RCC 7860 (cell line): ENCODE results near the gene SHROOM1.
A peak's percentile ranks its signal among the peaks of the same experiment; 100 is the strongest.
"Not testable (repeated sequence)": the region's sequence is repeated elsewhere in the genome, so short reads cannot be mapped to it uniquely, and the experiment has no call there.

ENCODE experiments used
- DNase-seq: peaks from one replicate; pipeline ENCODE4 v3.0.0-alpha.2; 2015; ENCODE audit warnings: low spot score
- FAIRE-seq: peaks from 2 replicates; lab custom pipeline; 2012; peaks lifted over from hg19 to GRCh38; lab: Jason Lieb, UNC

The SHROOM1 gene, protein sequence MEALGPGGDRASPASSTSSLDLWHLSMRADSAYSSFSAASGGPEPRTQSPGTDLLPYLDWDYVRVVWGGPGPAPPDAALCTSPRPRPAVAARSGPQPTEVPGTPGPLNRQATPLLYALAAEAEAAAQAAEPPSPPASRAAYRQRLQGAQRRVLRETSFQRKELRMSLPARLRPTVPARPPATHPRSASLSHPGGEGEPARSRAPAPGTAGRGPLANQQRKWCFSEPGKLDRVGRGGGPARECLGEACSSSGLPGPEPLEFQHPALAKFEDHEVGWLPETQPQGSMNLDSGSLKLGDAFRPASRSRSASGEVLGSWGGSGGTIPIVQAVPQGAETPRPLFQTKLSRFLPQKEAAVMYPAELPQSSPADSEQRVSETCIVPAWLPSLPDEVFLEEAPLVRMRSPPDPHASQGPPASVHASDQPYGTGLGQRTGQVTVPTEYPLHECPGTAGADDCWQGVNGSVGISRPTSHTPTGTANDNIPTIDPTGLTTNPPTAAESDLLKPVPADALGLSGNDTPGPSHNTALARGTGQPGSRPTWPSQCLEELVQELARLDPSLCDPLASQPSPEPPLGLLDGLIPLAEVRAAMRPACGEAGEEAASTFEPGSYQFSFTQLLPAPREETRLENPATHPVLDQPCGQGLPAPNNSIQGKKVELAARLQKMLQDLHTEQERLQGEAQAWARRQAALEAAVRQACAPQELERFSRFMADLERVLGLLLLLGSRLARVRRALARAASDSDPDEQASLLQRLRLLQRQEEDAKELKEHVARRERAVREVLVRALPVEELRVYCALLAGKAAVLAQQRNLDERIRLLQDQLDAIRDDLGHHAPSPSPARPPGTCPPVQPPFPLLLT

DNA sequence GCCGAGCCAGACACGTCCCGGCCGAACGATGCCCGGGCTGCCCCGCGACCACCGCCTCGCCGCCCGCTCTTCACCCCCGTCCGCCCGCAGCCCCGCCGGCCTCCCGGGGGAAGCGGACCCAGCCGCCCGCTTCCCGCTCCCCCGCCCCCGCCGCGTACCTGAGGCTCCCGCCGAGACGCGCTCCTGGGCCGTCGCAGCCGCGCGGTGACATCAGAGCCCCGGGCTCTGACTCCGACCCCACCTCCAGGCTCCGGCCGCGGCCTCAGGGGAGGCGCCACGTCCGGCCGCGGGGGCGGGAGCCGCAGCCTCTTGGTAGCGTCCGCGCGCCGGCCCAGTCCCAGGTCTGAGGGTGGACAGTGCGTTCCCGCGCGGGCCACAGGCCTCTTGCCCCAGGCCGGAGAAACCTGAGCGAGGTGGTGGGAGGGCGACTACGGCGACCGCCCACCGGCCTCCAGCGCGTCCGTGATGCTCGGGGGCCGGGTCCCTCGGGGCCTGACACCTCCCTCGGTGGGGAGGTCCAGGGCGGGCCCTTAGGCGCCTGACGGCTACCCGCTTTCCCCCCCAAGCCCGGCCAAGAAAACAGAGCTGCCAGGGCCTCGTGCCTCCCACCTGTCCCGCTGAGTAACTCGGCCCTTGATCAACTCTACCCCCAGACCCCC is at the start of gene SHROOM1:
SHROOM1 (minus strand) TSS at position 212 of the 659 bp plus-strand sequence. CDS start 4,507 bp downstream, outside the sequence.
- DNase-seq = peak; percentile 35
- FAIRE-seq = no peak

DNA sequence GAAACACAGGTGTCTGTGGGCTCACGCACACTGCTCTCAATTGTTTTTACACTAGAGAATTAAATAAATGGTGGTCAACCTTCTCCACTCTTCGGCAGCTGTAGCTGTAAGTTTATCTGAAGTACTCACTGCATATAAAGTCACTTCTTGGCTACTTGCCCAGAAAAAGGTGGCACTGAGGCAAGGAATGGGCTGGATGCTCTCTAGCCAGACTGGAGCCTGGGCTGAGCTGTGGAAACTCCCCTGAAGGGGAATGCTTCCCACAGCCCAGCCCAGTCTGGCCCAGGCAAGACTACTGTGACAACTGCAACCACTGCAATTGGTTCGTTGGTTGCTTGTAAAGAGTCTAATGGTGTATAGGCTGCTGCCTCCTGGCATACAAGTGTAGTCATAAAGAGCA is 47.5 kb upstream of the SHROOM1 start:
- FAIRE-seq (no peak), DNase-seq (peak; percentile 74)

DNA sequence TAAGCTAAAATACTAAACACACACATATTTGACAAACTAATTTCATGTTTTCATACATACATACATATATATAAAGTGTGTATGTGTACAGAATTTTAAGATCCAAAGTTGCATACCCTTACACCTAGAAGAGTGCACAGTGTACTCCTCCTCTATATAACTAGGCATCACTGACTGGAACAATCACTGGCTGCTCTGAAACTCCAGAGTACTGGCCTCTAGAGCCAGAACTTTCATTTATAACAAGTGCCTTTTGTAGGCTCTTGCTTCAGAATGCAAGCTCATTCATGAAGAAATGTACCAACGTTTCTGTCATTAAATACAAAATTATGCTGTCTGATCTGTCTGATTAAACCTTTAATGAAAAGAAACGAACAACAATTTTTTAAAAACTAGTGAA is 47.0 kb upstream of the SHROOM1 start:
- no peak for FAIRE-seq
- no peak for DNase-seq

DNA sequence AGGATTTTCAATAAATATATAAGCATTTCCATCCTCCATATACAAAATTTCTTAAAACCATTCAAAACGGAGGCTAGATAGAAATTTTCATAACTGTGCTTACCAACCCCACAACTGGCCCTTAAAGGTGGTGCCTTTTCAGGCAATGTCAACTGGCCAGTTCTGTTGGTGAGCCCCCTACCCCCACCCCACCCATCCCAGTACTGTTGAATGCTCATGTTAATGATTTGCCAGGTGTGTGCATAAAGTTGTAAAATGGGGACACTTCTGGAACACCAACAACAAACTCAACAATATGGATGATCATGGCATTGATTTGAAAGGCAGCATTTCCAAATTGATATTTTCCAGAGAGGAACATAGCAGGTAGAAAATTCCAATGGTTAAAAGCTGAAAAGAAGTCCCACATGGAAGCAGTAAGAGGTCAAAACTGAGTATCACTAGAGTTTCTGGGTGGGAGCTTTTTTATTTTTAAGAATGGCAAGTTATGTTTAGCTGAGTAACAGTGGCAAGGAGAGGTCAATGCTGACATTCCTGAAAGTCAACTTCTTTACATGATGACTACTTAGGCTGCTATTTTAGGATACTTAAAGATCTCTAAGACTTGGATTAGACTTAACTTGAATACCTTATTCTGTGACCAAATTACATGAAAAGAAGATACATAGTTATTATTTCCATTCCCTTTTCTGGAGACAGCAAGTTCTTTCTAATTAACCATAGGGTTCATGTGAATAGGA is 45.7 kb upstream of the SHROOM1 start:
- DNase-seq (no peak), FAIRE-seq (no peak)

DNA sequence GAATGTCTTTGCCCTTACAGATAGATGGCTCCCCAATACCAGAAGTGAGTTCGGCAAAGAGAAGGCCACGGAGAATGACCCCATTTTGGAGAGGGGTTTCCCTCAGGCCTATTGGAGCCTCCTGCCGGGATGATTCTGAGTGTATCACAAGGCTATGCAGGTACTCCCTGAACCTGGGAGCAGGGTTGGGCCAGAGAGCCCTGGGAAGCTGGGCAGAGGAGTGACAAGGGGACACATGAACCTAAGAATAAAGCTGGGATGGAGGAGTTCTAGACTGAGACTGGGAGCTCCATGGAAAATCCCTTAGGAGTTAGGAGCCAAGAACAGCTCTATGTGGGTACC is 43.5 kb upstream of the SHROOM1 start:
- FAIRE-seq = no peak

DNA sequence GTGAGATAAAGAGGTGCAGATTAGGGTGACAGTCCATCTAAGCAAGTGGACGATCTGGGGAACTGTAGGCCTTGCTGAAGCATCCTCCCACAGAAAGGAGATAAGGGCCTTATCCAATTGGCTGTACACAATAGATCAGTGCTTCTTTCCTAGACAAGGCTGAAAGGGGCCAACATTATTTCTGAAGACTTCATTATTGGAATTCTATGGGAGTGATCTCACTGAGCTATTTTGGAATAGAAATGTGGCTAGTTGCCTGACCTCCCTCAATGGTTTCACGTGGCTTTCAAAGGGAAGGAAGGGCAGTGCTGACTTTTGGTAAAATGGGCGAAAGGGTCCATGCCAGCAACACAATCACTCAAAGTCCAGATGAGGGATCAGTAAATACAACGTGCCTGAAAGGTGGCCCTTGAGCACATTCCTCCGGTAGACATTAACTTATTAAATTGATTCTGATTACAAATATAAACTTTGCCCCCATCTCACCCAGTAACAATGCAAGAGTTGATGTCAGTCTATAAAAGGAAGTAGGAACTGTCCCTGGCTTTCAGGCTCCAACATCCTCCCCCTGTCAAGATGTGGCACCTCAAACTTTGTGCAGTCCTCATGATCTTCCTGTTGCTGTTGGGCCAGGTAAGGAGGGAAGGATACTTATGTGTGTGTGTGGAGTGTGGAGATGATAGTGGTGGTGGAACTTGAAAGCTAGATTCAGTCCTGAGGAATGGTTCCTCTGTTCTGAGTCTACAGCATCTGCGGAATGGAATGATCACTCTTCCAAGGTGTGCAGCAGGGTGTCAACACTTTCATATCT is 42.9 kb upstream of the SHROOM1 start, which contains the start of gene LEAP2:
LEAP2 (plus strand) TSS at position 550 of the 811 bp plus-strand sequence; CDS start at position 577, 27 bp downstream.
- no peak for FAIRE-seq

More for the DNA sequence above, 43.5 kb upstream of the SHROOM1 start:
- no peak for DNase-seq

DNA sequence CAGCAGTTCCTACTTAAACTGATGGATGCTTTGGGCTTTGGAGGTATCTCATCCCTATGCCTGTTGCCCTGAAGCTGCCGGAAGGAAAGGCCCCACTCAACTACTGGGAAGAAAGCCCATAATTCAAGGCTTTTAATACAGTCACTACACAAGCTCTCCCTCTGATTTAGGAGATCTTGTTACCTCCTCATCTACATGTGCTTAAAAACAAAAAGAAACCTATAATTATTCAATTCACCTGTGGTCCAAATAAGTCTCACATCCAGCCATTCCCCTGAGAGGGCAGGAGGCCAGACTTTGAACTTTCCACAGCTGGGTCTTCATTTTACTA is 42.3 kb upstream of the SHROOM1 start:
- no peak for FAIRE-seq
- no peak for DNase-seq

More for the DNA sequence above, 42.9 kb upstream of the SHROOM1 start, which contains the start of gene LEAP2:
- no peak for DNase-seq

DNA sequence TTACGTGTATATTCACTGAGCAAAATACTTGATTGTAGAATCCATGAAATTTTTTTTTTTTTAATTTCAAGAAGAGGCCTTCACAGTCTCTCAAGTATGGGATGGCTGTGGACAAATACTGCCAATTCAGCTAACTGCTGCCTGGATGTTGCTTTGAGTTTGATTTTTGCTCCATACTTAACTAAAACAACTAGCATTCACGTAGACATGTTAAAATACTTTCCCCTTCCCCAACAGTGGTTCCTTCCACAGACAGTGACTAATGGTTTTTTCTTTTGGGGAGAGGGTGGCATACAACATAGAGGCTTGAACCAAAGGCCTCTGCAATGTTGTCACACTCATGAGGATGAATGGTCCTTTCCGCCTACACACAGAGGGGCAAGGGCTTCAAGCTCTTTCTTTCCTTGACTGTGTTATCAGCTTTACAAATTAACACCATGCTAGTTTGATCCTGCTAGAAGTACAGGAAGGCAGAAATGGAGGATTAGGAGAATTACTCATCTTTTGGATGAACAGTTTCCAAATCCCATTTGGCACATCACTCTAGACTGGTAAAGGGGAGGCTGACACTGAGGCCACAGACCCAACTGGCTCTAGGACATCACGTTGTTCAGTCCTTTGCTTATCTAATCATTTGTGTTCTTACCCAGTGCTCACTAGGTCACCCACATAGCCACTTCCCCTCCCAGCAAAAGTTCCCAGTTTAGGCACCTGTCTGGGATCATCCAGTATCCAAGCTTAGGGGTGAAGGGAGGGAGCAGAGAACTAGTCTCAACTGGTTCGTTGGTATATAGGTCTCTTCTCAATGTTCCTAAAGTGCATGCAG is 41.2 kb upstream of the SHROOM1 start:
- FAIRE-seq (no peak), DNase-seq (no peak)

DNA sequence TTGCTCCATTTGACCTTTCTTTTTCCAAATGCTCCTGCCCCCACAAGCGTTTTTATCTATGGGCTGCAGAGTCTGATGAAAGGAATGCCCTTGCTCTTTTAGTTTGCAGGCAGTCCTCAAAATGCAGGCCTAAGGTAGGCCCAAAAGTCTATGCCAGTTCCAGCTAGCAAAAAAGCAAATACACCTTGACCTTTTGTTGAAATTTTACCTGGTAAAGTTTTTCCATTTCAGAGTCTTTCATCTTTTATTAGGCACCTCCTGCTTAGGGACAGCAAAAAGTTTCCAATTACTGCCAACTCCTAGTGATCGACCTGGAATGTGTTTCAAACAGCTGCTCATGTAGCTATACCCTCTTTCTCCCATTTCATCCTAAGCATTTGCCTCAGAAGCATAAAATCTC is 40.4 kb upstream of the SHROOM1 start:
- no peak for FAIRE-seq
- DNase-seq = no peak

DNA sequence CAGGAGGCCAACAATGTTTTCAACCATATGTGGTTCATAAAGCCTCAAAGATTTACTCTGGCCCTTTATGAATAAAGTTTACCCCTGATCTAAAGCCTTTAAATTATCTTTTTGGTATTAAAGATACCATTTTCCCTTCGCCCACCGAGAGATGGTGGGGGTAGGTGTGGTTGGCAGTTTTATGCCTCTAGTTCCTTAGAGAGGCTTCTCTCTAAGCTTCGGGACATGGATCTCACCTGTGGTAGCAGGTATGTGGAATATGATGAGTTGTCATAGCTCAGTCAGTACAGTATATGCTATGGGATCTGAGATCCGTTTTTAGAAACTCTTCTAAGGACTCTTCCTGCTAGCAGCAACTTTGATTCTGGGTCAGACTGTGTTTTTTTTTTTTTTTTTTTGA is 38.3 kb upstream of the SHROOM1 start:
- FAIRE-seq (no peak), DNase-seq (no peak)

DNA sequence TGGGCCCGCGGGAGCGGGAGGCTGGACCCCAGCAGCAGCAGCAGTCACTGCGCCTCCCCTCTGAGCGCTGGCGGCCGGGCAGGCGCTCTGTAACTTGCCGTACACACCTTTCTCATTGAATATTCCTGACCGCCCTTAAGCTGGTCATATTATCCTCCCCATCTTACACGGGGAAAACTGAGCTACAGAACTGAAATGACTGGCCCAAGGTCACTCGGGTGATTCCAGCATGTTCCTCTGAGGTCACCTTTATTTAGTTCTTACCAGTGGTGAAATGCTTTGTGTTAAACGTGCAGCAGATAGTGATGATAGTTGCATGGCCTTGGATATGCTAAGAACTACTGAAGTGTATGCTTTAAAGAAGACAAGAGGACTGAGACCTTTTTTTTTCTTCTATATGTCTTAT is 36.6 kb upstream of the SHROOM1 start:
- no peak for FAIRE-seq
- no peak for DNase-seq

DNA sequence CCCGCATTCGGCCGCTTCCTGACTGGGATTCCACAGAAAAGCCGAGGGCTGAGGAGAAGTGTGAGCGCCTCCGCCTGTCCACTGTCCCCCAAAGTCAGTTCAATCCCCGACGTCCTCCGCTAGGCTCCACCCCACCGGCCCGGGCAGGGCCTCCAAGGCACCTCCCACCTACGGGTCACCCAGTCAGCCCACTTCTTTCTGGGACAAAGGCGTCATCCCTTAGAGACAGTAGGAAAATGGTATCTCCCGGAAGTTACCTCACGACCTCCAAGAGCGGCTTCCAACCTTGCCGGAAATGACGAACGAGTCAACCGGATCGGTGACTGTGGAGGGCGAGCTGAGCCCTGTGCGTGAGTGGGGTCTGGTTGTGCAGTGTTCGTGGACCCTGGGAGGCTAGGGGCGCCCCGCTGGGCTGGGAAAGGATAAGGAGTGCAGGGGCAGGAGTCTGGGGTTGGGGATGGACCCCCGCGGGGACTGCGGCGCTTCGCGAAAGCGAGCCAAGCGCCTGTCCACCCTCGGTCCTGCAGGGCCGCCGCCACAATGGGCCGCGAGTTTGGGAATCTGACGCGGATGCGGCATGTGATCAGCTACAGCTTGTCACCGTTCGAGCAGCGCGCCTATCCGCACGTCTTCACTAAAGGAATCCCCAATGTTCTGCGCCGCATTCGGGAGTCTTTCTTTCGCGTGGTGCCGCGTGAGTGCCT is 36.0 kb upstream of the SHROOM1 start, which contains the start of the genes GDF9 and UQCRQ:
GDF9 (minus strand) TSS at position 128 of the 704 bp plus-strand sequence. CDS start 1,936 bp downstream, outside the sequence.
UQCRQ (plus strand) TSS at position 301 of the 704 bp plus-strand sequence; CDS start at position 541, 240 bp downstream.
- peak; percentile 97 for DNase-seq
- FAIRE-seq = peak; percentile 86

DNA sequence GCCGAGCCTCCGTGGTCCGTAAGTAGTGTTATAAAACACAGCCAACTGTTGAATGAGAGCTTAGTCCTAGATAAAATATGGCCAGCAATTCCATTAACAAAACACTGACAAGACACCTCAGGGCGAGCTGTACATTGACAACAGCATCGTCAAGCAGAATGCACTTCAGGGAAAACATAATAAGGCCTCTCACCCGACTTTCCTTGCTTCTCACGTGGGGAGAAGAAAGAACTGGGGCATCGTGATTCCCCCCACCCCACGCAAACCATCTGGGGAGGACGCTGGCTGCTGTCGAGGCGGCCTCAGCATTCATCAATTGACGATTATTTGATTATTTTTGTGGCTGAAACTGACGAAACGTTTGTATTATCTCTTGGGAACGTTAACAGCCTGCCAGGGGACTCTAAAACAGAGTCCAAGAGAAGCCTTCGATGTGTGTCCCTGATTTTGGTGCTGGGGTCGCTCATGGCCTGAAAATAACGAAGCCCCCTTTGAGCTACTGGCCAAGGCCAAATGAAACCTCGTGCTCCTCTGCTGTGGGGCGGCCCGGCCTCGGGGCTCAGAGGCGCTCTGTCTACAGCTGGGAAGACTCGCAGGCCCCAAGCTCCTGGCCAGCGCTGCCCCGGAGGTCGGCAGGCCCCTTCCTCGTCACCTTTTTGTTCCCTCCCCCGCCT is 35.4 kb upstream of the SHROOM1 start:
- DNase-seq = no peak
- no peak for FAIRE-seq

DNA sequence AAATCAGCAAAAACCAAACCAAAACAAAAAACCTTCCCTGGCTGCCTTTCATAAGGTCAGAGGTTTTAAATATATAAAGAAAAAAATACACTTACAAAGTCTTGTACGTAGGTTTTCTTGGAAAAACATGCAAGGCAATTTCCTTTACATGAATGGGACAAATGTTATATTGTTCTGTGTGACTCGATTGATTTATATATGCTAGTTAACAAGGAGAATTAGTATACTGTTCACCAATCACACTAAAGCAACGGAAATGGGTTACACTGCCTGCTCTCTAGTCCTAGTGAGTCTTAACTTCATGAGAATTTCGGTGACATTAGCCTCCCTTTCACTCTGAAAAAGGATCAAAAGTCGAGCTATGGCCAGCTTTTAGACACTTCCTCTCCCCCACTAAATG is 30.3 kb upstream of the SHROOM1 start:
- DNase-seq = no peak
- FAIRE-seq = no peak

DNA sequence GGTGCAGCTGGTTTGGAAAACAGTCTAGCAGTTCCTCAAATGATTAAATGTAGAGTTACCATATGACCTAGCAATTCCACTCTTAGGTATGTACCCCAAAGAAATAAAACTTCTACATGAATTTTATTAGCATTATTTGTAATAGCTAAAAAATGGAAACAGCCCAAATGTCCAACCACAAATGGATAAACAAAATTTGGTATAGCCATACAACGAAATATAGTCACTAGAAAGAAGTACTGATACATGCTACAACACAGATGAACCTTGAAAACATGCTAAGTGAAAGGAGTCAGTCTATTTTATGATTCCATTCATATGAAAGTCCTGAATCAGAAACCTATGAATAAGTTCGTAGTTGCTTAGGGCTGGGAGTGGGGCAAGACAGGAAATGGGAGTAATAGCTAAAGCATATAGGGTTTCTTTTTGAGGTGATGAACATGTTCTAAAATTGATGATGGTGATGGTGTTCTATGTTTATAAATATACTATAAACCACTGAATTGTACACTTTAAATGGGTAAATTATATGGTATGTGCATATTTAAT is 29.5 kb upstream of the SHROOM1 start:
- no peak for DNase-seq
- no peak for FAIRE-seq

DNA sequence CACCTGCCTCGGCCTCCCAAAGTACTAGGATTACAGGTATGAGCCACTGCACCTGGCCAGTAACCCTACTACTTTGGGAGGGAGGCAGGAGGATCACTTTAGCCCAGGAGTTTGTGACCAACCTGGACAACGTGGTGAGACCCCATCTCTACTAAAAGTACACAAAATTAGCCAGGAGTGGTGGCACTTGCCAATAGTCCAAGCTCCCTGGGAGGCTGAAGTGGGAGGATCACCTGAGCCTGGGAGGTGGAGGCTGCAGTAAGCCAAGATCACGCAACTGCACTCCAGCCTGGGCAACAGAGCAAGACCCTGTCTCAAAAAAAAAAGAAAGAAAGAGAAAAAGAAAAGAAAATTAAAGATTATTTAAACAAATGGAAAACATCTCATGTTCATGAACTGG is 25.6 kb upstream of the SHROOM1 start:
- no peak for DNase-seq
- no peak for FAIRE-seq

DNA sequence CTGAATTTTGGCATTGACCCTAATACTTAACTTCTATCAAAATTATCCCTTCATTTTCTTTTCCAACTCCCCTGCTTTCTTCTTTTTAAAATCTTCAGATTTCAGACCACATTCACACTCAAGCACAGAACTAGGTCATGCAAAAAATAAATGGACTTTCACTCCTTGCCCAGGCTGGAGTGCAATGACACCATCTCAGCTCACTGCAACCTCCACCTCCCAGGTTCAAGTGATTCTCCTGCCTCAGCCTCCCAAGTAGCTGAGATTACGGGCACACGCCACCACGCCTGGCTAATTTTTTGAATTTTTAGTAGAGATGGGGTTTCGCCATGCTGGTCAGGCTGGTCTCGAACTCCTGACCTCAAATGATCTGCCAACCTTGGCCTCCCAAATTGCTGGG is 24.5 kb upstream of the SHROOM1 start:
- not testable (repeated sequence) for FAIRE-seq, DNase-seq
